ENCODE results near the gene BEND5.
A peak's percentile ranks its signal among the peaks of the same experiment; 100 is the strongest.

Gene BEND5

GRCh38 chr1:48697066-48697707 is 79.5 kb downstream of the BEND5 start:
- DNase-seq (ENCODE audit: extremely low read depth, low read depth): peak; percentile 10
- H3K4me3 ChIP-seq (replicated peaks; ENCODE audit: low read depth, low read length): no peak overlapping the region

GRCh38 chr1:48695161-48695560 is 81.5 kb downstream of the BEND5 start:
- no peak overlapping the region for H3K4me3 ChIP-seq (replicated peaks; ENCODE audit: low read depth, low read length)
- DNase-seq (ENCODE audit: extremely low read depth, low read depth): no peak
- no peak for TF ChIP-seq CTCF (IDR thresholded peaks at IDR 0.05; ENCODE audit: low read depth, low read length, missing control alignments)

More at GRCh38 chr1:48697066-48697707, 79.5 kb downstream of the BEND5 start:
- peak; percentile 94 for TF ChIP-seq CTCF (IDR thresholded peaks at IDR 0.05; ENCODE audit: low read depth, low read length, missing control alignments)

- no peak for TF ChIP-seq CTCF (IDR thresholded peaks at IDR 0.05; ENCODE audit: low read depth, low read length, missing control alignments)
- no peak overlapping the region for H3K4me3 ChIP-seq (replicated peaks; ENCODE audit: low read depth, low read length)
- no peak for DNase-seq (ENCODE audit: extremely low read depth, low read depth)
Measured at GRCh38 chr1:48693674-48694320, 82.9 kb downstream of the BEND5 start.

GRCh38 chr1:48693180-48693579 is 83.5 kb downstream of the BEND5 start:
- no peak for TF ChIP-seq CTCF (IDR thresholded peaks at IDR 0.05; ENCODE audit: low read depth, low read length, missing control alignments)
- DNase-seq (ENCODE audit: extremely low read depth, low read depth): no peak
- no peak overlapping the region for H3K4me3 ChIP-seq (replicated peaks; ENCODE audit: low read depth, low read length)

GRCh38 chr1:48692235-48692634 is 84.5 kb downstream of the BEND5 start:
- H3K4me3 ChIP-seq (replicated peaks; ENCODE audit: low read depth, low read length): no peak overlapping the region
- no peak for DNase-seq (ENCODE audit: extremely low read depth, low read depth)
- TF ChIP-seq CTCF (IDR thresholded peaks at IDR 0.05; ENCODE audit: low read depth, low read length, missing control alignments): no peak

- DNase-seq (ENCODE audit: extremely low read depth, low read depth): no peak
- TF ChIP-seq CTCF (IDR thresholded peaks at IDR 0.05; ENCODE audit: low read depth, low read length, missing control alignments): no peak
- no peak overlapping the region for H3K4me3 ChIP-seq (replicated peaks; ENCODE audit: low read depth, low read length)
Measured at GRCh38 chr1:48691429-48692001, 85.2 kb downstream of the BEND5 start.
